GM18870 (cell line): ENCODE results near the gene SPNS2.

Experiments
- ATAC-seq: cut with Tn5 transposase; IDR thresholded peaks from one replicate; pipeline ENCODE4 v1.9.1; 2021; ENCODE audit warnings: moderate library complexity; ENCODE audit not compliant: unreplicated experiment

SPNS2 gene

DNA sequence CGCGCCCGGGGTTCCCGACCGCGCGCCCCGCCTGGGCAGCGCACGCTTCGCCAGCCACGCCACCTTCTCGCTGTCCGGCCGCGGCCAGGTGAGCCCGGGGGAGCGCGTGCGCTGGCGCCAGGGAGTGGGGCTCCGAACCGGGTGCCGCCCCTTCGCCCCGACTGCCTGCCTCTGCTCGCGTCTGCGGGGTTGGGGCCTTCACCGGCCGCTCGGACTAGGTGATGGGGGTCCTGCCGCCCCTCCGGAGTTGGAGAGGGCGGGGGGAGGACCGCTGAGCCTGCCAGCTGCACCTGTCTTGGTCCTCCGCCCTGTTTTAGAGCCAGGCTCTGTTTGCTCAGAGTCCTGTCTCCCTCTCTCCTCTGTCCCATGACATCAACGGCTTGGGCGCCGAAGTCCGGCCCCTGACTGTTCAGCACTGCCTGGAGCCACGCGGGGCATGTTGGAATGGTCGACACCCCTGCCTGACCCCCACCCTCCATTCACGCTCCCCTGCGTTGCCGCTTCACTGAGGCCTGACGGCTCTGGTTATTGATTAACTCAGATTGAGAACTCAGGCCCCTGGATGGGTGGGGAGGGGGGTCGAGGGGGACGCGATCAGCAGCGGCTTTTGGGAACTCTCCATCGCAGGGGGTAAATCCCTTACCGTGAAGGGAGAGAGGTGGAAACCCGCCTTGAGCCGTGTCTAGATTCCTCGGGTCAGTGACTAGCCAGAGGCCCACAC lies 86.4 kb downstream of the SPNS2 start:
- ATAC-seq = no peak

DNA sequence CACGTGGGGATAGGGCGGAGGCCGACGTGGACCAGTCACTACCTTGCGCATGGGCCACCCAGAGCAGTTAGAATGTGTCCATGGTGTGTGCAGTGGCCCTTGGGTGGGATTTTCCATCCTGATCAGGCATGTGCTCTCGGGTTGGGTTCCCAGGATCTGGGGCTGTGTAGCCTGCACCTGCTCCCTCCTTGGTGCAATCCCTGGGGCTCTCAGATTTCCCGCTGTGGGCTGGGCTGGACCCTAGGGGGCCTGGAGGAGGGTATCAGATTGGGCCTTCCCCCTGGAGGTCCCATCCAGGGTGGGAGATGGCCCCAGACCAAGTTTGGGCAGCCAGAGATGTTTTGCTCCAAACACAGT lies 86.9 kb downstream of the SPNS2 start:
- ATAC-seq = no peak

DNA sequence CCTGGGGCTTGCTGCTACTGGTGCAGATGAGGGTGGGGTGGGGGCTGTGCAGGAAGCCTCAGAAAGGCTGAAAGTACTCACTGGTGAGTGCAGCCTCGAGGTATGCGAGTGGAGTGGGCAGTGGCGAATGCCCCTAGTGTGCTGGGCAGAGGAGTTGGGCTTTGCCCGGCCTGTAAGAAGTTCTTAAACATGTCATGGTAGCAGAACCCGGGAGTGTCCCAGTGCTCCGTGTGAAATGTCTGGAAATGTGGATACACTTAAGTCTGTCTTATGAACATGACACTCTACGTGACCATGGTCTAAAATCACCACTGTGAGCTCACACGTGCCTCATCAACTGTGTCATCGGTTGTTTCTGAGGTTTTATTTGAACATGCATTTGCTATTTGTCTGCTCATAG lies 87.4 kb downstream of the SPNS2 start:
- ATAC-seq = no peak

DNA sequence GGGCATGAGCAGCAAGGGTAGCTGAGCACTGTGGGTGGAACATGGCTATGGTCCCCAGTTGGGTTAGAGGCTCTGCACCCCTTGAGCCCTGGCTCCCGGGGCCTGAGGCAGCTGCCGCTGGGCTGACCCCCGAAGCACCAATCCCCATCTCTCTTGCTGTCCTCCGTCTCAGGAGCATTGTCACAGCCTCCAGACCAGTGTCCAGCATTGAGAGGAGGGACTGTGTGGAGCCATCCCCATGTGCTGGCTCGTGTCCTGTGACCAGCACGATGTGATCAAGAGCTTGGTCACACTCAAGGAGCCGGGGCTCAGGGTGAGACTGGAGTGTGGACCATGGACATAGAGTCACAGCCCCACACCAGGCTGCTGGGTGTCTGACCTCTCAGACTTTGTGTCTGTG lies 88.5 kb downstream of the SPNS2 start:
- ATAC-seq = no peak

DNA sequence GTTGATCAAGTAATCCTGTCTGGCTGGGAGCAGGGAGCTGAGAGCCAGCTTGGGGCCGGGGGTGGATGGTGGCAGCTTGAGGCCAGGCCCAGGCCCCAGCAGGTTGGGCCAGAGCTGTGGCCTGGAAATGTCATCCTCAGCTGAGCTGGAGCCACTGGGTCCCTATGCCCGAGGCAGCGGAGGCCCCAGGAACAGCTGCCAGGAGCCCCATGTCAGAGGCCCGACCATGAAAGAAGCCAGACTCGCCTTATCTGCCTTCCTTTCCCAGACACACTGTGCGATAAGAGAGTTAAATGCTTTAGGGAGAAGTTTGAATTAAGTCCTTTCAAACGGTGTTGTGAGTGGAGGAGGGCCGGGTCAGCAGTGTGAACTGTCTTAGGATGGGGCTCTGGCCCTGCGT lies 89.1 kb downstream of the SPNS2 start:
- no peak for ATAC-seq

DNA sequence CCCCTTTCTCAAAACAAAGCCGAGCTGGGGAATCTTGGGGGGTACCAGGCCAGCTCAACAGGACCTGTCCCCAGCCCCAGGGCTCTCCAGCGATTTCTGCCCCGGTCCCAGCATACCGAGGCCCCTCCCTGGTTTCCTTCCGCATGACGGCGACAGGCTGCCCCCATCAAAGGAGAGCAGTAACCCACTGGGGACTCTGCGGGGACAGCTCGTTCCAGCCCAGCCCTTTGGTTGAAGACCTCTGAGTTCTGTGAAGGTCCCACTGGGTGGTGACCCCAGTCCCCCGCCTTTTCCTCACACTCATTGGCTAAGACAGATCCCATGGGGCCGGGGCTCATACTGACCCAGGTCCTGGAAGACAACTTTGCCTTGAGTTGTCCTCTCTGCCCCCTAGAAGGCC lies 89.7 kb downstream of the SPNS2 start:
- no peak for ATAC-seq
